Activated CD8-positive, alpha-beta memory T cell treated with anti-CD3 and anti-CD28 coated beads for 24 hours (primary cell): ENCODE measurements around the gene PPP1R1B.

Experiments used
- DNase-seq: peaks from one replicate; pipeline ENCODE4 v3.0.0-alpha.2; 2020

The PPP1R1B gene

GRCh38 chr17:39635614-39636176, 8.9 kb downstream of the PPP1R1B start:
- no peak for DNase-seq

GRCh38 chr17:39636587-39636926, 9.8 kb downstream of the PPP1R1B start:
- DNase-seq = no peak

GRCh38 chr17:39636927-39637736, 10.4 kb downstream of the PPP1R1B start, which contains the start of gene STARD3:
TSS of gene STARD3 (plus strand) at chr17:39637144. CDS start at chr17:39653532, 16,388 bp downstream.
- peak; percentile 95 for DNase-seq

GRCh38 chr17:39638317-39638716, 11.6 kb downstream of the PPP1R1B start:
- no peak for DNase-seq

GRCh38 chr17:39639043-39639442, 12.3 kb downstream of the PPP1R1B start:
- no peak for DNase-seq

GRCh38 chr17:39639566-39640458, 13.1 kb downstream of the PPP1R1B start:
- no peak for DNase-seq

GRCh38 chr17:39640591-39641031, 13.9 kb downstream of the PPP1R1B start:
- no peak for DNase-seq

- no peak for DNase-seq
Observed at GRCh38 chr17:39641097-39641496, 14.3 kb downstream of the PPP1R1B start.

GRCh38 chr17:39641883-39642282, 15.1 kb downstream of the PPP1R1B start:
- DNase-seq = no peak

GRCh38 chr17:39642291-39643074, 15.7 kb downstream of the PPP1R1B start:
- no peak for DNase-seq

- no peak for DNase-seq
Observed at GRCh38 chr17:39643271-39643670, 16.5 kb downstream of the PPP1R1B start.

GRCh38 chr17:39647256-39647655, 20.5 kb downstream of the PPP1R1B start:
- DNase-seq = no peak

GRCh38 chr17:39648616-39649366, 22.0 kb downstream of the PPP1R1B start:
- no peak for DNase-seq

GRCh38 chr17:39650121-39650579, 23.4 kb downstream of the PPP1R1B start:
- DNase-seq = no peak

- no peak for DNase-seq
Observed at GRCh38 chr17:39651923-39652586, 25.3 kb downstream of the PPP1R1B start.

GRCh38 chr17:39652587-39653315, 26.0 kb downstream of the PPP1R1B start:
- DNase-seq = no peak

- DNase-seq = no peak
Observed at GRCh38 chr17:39653316-39653661, 26.5 kb downstream of the PPP1R1B start.

- DNase-seq = peak; percentile 90
Observed at GRCh38 chr17:39653662-39654331, 27.0 kb downstream of the PPP1R1B start.

- DNase-seq = no peak
Observed at GRCh38 chr17:39655105-39655504, 28.4 kb downstream of the PPP1R1B start.

GRCh38 chr17:39658346-39658745, 31.6 kb downstream of the PPP1R1B start:
- no peak for DNase-seq
